G401 (cell line): ENCODE measurements around the gene CDH4. TPM values are rescaled to one million over a fixed set of nuclear protein-coding genes. Genes with fewer than 3 reads are reported as not detected.

ENCODE experiments used
- DNase-seq: peaks from one replicate; pipeline ENCODE4 v3.0.0-alpha.2; 2015; ENCODE audit warnings: low spot score
- in situ Hi-C: cut with HindIII; loops from 2 replicates; pipeline ENCODE4 v1.10.0; 2016; ENCODE audit warnings: low sequenced_read_pairs, mixed read lengths
- total RNA-seq: library from RNA; depleted of rRNA; stranded (reverse); fragments of >200 nt; shearing (Covaris generic); gene quantifications from 2 replicates; pipeline ENCODE4 v1.2.3, GENCODE V29; 2014

CDH4 gene
- total RNA-seq, 1 experiment from 2014 or later: 12.9 TPM

DNA sequence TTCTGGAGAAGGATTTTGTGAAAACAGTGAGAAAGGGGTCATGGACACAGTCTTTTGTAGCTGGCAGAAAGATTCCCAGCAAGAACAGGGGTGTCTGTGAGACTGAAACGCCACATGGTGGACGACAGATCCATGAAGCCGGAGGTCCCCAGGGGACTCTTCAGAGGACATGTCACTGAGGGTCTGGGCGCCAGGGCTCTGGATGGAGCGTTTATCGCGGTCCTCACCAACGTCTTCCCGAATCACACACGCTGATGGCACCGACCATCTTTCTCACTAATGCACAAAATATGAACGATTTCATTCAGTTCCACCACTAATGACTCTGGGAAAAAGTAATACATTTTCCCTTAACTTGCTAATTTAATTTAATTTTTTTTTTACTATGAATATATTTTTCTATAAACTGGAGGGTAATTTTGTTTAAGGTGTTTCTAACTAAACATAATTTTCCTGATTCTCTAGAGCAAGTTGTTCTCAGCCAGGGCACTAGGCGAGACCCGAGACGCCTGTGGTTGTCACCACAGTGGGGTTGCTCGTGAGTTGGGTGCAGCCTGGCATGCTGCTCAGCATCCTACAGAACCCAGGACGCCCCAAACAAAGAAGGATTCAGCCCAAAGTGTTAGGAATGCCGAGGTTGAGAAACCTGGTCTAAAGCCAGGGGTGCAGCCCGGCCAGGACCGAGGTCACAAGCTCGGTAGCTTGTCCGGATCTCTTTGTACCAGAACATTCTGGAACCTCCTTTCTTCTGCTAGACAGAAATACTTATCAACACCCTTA is 507.4 kb downstream of the CDH4 start:
- in situ Hi-C loops: no loop called here

DNA sequence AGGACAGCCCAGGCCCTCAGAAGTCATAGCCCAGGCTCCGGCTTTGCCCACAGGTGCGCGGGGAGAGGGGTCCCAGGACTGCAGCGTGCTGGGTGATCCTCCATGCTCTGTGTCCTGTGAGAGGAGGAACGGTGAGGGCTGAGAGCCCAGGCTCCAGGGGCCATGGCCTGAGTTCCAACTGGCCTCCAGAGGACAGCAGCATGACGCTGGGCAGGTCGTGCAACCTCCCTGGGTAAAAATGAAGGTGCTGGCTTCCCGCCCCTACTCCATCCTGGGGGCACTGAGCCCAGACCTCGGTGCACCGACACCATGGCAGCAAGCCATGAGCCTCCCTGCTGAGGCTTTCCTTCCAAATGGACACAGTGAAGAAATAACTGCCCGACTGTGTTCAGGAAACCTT is 508.3 kb downstream of the CDH4 start:
- in situ Hi-C loops: no loop called here

More for the DNA sequence above, 507.4 kb downstream of the CDH4 start:
- DNase-seq: no peak

DNA sequence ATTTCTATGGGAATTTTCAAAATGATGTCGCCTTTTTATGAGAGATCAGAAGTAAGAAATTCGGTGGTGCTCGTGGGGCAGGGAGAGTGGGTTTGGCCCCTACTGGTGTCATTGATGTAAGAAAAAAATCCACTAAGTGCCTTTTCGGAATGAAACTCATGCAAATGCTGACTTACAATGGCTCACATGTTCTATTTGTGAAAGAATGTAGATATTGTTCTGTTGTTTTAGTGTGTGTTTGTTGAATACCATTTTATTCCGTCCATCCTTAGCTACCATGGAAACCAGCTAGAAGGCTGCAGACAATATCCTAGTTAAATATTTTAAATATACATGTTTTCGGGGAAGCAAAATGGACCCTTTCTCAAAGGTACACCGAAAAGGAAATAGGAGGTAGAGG is 508.7 kb downstream of the CDH4 start:
- no peak for DNase-seq
- in situ Hi-C loops: no loop called here

More for the DNA sequence above, 508.3 kb downstream of the CDH4 start:
- DNase-seq: no peak

DNA sequence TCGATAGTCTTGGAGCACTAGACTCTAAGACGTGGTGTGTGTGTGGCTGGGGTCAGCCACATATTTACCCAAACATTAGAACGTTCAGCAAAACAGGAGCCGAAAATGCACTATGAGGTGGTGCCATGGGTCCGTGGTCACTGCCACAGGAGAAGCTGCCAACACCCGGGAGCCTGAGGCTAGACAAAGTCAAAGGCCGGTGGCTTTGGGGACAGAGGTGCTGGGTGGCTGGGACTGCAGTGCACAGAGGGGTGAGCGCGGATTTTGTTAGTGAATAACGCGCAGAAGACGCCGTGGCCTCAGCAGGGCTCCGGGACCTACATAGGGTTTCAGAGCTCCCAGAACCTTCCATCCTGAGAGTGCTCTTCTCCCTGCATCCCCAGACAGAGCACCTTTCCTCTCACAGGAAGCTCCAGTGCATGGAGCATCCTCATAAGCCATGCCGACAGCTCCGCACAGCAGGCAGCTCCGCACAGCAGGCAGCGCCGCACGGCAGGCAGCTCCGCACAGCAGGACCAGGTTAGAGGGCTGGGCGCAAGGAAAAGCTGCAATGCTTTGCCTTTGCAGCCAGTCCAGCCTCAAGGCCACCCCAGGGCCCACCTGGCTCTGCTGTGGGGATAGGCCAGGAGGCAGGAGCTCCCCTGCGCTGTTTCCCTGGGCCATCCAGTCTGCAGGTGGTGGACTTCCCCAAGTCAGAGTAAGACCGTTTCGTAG is 509.5 kb downstream of the CDH4 start:
- DNase-seq: no peak
- in situ Hi-C loops: no loop called here

DNA sequence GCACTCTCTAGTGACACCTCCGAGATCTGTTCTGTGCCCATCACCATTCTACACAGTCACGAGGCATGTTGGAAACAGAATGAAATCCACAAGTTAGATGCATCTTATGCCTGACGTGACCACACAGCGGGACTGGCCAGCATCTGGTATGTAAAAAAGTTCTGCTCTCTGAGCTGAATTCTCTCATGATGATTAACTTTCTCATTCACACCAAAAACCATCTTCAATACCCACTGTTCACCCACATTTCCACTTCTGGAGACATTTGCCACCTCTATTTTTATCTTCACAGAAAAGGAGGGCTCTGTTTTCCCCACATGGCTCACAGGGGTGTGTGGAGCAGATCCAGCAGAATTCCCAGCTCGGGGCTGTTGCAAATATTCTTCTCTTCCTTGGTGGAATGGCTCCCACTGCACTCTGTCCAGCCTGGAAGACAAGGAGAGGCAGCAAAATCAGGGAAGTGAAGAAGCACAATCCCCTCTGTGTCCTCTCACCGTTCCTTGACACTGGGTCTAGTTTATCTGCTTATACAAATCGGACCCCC is 510.2 kb downstream of the CDH4 start:
- no peak for DNase-seq
- in situ Hi-C loops: no loop called here

DNA sequence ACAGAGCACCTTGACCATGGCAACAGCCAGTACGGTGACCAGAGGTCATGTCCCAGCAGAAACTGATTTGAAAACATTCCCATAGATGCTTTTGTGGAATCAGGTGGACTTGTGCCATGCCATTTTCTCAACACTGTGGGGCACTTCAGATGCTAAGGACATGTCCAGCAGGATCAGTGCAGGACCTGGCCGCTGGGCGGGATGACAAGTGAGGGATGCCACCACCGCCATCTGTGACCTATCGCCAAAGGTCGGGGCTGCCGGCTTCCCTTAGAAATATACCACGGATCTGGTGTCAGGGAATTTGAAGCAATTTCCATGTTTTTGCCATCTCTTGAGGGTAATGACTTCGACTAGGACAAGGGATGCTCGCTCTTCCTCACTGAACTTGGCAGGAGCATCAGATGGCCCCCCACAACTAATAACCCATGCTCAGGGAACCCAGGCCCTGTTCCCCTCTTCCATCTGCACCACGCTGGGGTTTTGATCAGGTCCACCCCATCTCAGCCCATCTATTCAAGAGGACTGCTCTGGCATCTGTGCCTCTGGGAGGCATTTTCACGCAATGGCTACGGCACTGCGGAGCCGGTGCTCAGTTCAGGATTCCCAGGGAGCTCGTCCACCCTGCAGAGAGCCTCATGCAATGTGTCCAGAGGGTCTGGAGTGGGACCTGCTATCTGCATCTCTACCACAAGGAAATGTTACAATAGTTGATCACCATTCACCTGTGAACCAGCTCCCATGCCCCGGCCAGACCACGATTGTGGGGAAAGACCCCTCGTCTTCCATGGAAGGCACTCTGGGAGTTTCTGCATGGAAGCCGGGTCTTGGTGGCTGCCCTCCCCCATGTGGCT is 511.1 kb downstream of the CDH4 start:
- DNase-seq: no peak
- in situ Hi-C loops: no loop called here

DNA sequence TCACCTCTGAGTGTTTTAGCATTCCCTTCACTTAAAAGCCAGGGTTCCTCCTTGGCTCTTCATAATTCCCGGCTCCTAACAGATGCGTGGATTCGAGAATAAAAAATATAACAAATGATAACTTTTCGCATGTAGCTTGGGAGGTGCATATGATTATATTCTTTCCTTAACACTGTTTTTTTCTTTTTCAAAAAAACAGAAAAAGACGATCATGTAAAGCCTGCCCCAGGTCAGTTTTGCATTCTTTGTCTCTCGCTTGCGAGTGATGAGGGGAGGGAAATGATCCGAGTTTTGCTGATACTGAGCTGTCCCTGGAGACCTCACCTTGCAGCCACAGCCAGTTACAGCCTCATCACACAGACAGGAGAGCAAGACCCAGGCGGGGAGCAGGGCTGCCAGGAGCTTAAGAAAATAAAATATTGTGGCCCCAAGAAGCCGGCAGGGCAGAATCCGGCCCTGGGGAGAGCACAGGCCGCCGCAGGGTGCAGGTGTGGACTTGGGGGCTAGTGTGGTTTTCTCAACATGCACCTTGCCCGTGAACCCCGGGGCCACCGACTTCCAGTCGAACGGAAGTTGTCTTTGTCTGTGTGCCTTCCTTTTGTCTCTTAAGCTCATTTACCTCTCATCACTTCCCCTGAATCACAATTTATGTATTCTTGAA is 511.8 kb downstream of the CDH4 start:
- in situ Hi-C loops: no loop called here
- no peak for DNase-seq

DNA sequence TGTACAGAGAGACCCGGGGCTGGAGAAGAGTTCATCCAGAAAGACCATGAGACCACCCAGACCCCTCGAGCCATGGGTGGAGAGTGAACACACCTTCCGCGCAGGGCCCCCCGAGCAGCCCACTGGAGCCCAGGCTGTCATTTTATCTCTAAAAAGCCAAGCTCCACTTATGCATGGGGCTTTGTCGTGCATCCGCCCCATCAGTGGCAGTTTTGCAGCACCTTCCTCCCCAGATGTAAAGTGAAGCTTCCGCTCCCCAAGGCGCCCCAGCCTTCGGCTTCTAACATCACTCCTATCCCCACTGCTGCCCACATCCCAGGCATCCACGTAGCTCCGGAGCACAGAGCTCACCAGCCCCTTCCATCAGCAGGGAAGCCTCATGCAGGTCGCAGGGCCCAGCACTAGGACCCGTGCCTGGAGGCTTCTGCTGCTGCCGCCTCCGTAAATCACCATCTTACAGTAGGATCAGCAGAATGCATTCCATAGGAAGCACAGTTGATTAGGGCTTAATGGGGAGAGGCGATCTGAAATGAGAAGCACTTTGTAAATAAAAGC is 512.5 kb downstream of the CDH4 start:
- in situ Hi-C loops: no loop called here
- no peak for DNase-seq

DNA sequence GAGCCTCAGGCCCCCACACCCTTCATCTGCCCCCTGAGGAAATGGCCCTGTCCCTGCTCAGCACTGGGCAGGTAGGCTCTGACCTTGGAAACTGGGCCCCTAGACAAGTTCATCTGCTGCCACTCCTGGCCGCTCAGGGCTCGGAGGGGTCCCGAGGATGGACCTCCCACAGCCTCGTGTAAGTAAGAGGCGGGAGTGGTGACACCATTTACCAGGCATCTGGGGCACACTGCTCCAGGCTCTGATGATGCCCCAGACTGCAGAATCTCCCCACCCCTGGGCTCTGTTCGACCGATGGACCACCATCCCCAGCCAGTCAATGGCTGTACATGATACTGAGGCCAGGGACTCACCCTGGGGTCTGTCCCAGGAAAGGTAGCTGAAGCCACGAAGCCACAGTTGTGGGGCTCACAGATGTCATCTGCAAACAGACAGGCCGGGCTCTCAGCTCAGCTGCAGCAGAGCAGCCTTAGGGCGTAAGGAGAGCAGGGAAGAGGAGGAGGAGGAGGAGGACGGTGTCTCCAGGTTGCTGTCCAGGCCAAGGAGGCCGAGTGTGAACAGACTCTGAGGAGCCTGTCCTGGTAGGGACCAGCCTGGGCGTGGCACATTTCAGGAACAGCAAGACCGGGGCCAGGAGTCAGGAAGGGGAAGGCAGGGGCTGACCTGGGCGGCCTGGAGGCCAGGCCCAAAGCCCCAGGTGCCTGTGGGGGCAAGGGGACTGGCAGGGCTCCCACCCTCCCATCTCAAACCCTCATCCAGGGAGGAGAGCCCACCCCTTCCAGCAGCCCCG is 513.2 kb downstream of the CDH4 start:
- in situ Hi-C loops: no loop called here
- no peak for DNase-seq

DNA sequence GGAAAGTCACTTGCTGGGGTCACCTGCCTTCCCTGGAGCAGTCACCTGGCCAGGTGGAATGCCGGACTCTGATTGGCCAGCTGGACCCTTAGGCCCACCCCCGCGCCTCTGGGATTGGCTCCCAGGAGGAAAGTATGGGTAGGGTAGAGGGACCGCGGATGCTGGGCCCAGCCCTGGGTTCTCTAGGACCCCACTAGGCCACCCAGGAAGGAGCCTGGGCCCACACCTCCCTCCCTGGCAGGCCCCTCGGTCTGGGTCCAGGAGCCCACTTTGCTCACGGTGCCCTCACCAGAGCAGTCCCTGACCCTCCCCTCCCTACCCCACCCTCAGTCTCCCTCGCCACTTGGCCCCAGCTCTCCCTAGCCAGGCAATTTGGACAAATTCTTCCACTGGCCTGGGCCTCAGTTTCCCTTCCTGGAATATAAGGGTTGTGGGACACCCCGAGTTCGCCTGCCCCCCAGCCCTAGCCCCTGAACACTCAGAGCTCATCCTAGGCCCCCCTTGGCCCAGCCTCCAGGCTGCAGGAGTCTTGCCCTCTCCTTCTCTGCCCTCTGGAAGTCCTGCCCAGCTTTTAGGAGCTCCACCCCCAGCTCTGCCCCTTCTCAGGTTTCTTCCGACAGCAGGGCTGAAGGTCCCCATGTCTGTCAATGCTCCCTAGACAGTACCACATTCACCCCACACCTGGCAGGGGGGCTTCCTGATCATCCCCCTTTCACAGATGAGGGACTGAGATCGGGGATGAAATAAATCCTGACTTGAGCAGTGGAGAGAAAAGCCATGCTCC is 514.0 kb downstream of the CDH4 start:
- in situ Hi-C loops: no loop called here
- DNase-seq: no peak

DNA sequence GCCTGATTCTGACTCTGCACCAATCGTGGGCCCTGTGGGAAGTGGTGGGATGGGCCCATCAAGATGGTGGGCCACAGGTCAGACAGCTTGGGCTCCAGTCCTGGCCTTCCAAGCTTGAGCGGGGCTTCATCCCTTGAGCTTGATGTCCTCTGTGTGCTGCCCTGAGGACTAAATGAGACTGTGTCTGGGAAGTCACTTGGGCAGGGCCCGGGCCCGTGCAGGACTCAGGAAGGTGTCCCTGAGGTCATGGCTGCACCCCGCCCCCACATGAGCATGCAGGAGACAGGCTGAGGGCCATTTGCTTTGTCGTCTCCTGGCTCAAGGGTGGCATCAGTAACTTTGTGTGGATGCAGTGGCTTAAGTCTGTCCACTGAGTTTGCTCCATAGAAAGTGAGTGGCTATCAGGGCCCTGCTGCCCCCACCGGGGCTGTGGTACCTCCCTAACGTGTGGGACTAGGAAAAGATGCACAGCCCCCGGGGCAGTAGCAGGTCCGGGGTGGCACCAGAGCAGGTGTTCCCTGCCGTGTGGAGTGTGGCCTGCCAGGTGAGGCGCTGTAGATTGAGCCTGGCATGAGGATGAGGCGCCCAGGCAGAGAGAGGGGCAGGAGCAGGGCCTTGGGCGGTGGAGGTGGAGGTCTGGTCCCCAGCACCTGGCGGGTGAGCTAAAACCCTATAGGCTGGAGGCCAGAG is 515.0 kb downstream of the CDH4 start:
- no peak for DNase-seq
- in situ Hi-C loops: no loop called here

DNA sequence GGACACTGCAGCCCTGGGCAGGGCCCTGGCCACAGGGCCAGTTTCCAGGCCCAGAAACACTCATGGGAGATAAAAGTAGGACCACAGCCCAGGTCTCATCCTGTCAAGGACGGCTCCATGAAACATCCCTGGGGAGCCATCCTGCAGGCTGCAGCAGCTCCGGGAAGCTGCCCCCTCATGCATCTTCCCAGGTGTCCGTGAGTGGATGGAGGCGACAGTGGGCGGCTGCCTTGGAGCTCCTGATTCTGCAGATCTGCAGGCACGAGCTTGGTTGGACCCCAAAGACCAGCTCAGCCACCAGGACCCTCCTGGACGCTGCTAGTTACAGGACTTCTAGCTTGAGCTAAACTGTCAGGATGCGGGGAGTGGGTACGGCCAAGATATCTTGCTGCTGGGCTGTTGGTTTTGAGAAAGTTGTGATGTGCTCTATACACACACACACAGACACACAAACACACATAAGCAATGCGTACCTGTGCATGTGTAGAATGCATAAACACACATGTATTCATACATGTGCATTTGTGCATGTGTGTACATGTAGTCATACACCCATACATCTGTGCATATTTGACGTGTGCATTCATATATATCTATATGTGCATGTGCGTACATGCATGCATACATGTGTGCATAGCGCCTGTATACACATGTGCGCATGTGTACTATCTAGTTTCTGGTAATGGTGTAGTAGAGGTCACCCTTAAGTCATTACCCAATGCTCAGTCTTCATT is 515.9 kb downstream of the CDH4 start:
- in situ Hi-C loops: no loop called here

DNA sequence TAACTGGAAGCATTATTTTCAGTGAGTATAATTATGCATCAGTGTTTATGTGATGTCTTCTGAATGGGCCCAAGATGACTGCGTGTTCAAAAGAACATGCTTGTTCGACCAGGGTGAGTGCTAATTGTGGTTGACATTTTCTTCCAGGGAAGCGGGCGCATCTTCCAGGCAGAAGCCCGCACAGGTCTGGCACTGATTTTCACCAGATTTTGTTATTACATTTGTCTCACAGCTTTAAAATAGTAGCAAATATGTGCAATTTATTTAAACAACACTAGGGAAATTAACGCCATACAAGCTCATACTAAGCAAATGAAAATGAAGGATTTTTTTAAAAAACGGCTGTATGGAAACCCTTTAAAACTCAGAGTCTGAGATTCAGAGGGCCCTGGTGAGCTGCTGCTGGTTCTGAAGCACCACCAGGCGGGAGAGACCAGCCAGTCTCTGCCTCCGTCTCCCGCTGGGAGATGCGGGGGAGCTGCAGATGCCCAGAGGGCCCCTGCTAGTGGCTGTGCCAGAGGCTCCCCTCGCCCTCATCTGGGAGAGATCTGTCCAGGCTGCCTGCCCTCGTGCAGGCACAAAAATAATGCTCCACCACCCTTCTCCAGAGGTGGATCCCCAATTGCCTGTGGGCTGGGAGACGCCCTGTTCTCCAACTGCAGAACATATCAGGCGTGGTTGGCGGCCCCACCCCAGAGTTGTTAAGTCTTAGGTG is 516.7 kb downstream of the CDH4 start:
- in situ Hi-C loops: no loop called here
- no peak for DNase-seq

More for the DNA sequence above, 515.9 kb downstream of the CDH4 start:
- no peak for DNase-seq

DNA sequence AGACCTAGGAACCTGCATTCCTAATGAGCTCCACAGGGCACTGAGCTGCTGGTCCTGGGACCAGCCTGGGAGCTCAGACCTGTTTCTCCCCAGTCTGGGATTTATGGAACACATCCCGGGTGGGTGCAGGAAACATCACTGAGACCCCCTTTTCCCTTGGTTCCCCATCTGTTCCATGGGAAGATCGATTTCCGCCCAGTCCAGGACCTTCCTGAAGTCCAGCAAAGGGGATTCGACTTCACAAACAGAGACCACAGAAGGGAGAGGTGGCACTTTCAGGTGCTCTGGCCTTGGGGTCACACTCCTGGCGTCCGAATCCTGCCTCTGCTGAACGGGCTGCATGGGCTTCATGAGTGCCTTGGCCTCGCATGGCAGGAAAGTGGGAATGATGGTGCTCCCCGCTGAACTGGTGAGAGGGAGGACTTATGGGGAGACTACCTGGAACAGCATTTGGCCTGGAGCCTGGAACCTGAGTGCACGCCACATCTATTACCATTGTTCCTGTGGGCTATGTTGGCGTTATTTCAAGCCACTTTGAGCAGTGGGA is 517.3 kb downstream of the CDH4 start:
- no peak for DNase-seq
- in situ Hi-C loops: no loop called here

DNA sequence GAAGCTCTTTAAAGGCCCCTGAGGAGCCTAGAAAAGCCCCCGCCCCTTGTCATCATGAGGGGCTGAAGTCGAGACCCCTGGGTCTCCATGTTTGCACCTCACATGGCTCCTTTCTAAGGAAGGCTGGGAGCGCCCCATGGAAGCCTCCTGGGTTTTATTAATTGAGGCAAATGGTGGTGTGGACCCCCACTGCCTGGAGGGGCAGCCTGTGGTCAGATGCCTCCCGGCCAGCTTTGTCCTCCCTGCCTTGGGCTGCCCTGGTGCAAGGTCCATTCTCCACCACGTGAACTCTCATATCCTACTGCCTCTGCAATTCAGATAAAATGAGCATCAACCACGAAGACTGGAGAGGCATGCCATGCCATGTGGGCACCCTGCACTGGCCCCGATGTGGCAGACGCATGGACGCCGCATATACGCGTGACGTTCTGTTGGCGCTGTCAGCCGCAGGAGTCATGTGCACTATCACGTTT is 518.1 kb downstream of the CDH4 start:
- DNase-seq: no peak
- in situ Hi-C loops: no loop called here
